ENCODE results near the gene CFL2. TPM values are rescaled to one million over a fixed set of nuclear protein-coding genes. Genes with fewer than 3 reads are reported as not detected.

Gene CFL2
- total RNA-seq, 4 donors from 2014 or later = 30.4 to 108 (median 44.9) TPM

DNA sequence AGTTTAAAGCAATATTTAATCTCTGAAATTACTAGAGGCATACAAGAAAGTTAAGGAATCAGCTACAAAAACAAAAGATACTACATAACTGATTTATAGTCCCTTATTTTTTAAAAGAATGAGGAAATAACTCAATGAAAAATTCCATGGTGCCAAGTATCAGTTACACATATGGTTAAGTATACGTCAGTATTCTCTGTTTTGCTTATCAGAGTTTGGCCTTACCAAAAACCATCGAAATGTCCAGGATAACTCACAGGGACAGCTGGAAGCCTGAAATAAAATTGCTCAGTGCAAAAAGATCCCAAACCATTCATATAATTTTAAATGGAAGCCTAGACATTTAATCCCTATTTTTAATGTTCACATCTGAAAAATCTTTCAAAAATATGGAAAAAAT lies 3.6 kb downstream of the CFL2 start:
- WGBS, 2 donors (ENCODE audit: low coverage in 1 of 2) = 52 to 63% methylated on average over 2 of the region's 2 CpGs
- no peaks in the 10 kb centered on the region for H3K36me3 ChIP-seq
- DNase-seq = no peak
- peaks cover 6 to 49% (median 16%) of the 10 kb centered on the region in 4 donors for H3K4me1 ChIP-seq
- no peak for TF ChIP-seq EP300 (IDR thresholded peaks at IDR 0.05; ENCODE audit: low read depth)
- H3K27ac ChIP-seq = peak overlapping the region; percentile 31 to 97 (median 94)
- H3K4me3 ChIP-seq = peak overlapping the region in 1 of 4 donors; percentile 11
- in situ Hi-C loops (cut with MboI; ENCODE audit: low pct_ligation_motif_present in 1 of 4, low pct_unique_long_range_greater_than_20kb in 1 of 4, low sequenced_read_pairs in 3 of 4) = loop anchor here in 1 of 4 donors (25.0 kb wide), 1 partner anchor 702 kb away; the partner anchor contains the start of gene NFKBIA
- H3K27me3 ChIP-seq = no peaks in the 10 kb centered on the region
- H3K9me3 ChIP-seq = no peaks in the 10 kb centered on the region
- intact Hi-C loops (cut with DNase I; ENCODE audit: low total_unique reads) = no loop called here

DNA sequence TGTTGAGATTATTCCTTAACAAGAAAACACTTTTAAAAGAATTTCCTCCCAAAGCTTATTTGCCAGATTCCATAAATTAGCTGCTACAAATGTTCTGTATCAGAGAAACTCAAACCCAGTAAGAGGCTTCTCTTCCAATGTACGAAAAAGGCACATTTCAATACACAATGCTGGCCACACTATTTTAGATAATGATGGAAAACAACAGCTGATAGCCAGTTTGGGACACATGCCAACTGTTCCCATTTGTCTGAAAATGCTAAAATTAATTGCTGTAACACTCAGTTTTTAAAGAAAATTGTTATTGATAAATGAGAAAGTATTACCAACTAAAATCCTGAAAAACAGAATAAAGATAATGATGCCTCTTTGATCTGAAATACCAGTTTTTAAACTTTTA lies 4.4 kb downstream of the CFL2 start:
- no peak for DNase-seq
- 25 to 52% methylated on average over 1 of the region's 1 CpG for WGBS, 2 donors (ENCODE audit: low coverage in 1 of 2)
- peak overlapping the region; percentile 31 to 97 (median 94) for H3K27ac ChIP-seq
- no peaks in the 10 kb centered on the region for H3K36me3 ChIP-seq
- intact Hi-C loops (cut with DNase I; ENCODE audit: low total_unique reads) = no loop called here
- no peaks in the 10 kb centered on the region for H3K9me3 ChIP-seq
- H3K4me3 ChIP-seq = no peak overlapping the region
- no peaks in the 10 kb centered on the region for H3K27me3 ChIP-seq
- in situ Hi-C loops (cut with MboI; ENCODE audit: low pct_ligation_motif_present in 1 of 4, low pct_unique_long_range_greater_than_20kb in 1 of 4, low sequenced_read_pairs in 3 of 4) = loop anchor here in 1 of 4 donors (25.0 kb wide), 1 partner anchor 702 kb away; the partner anchor contains the start of gene NFKBIA
- TF ChIP-seq POLR2A (IDR thresholded peaks at IDR 0.05) = no peak
- no peak for TF ChIP-seq EP300 (IDR thresholded peaks at IDR 0.05; ENCODE audit: low read depth)
- no peak for TF ChIP-seq POLR2AphosphoS5 (IDR thresholded peaks at IDR 0.05)
- TF ChIP-seq, protein P1, sequence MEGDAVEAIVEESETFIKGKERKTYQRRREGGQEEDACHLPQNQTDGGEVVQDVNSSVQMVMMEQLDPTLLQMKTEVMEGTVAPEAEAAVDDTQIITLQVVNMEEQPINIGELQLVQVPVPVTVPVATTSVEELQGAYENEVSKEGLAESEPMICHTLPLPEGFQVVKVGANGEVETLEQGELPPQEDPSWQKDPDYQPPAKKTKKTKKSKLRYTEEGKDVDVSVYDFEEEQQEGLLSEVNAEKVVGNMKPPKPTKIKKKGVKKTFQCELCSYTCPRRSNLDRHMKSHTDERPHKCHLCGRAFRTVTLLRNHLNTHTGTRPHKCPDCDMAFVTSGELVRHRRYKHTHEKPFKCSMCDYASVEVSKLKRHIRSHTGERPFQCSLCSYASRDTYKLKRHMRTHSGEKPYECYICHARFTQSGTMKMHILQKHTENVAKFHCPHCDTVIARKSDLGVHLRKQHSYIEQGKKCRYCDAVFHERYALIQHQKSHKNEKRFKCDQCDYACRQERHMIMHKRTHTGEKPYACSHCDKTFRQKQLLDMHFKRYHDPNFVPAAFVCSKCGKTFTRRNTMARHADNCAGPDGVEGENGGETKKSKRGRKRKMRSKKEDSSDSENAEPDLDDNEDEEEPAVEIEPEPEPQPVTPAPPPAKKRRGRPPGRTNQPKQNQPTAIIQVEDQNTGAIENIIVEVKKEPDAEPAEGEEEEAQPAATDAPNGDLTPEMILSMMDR (IDR thresholded peaks at IDR 0.05) = no peak
- H3K4me1 ChIP-seq = peaks cover 3 to 43% (median 15%) of the 10 kb centered on the region in 4 donors

DNA sequence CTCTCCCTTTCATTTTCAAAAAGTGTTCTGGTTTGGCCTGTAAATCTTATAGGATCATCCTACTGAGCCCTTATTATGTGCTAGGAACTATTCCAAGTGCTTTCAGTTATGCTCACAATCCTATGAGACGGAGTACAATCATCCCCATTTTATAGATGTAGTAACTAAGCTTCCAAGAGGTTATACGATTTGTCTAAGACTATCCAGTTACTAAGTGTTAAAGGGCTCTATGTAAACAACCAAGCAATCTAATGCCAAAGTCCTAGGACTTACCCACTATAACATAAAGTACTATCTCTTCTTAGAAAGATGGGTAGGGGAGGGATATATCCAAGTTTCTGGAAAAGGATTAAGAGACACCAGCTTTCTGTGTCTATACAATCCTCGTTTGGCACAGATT lies 6.7 kb downstream of the CFL2 start:
- Histone ChIP-seq H3K36me3 (no peaks in the 10 kb centered on the region), H3K9me3 (no peaks in the 10 kb centered on the region), H3K27ac (peak overlapping the region in 2 of 4 donors; percentile 49 to 94), H3K4me1 (peaks cover 0 to 31% (median 11%) of the 10 kb centered on the region in 4 donors), H3K27me3 (no peaks in the 10 kb centered on the region), H3K4me3 (no peak overlapping the region)
- WGBS, 2 donors (ENCODE audit: low coverage in 1 of 2) = 58 to 62% methylated on average over 3 of the region's 3 CpGs
- TF ChIP-seq, protein P1 (IDR thresholded peaks at IDR 0.05) = no peak
- no peak for TF ChIP-seq POLR2AphosphoS5 (IDR thresholded peaks at IDR 0.05)
- TF ChIP-seq POLR2A (IDR thresholded peaks at IDR 0.05) = no peak
- no peak for TF ChIP-seq EP300 (IDR thresholded peaks at IDR 0.05; ENCODE audit: low read depth)
- intact Hi-C loops (cut with DNase I; ENCODE audit: low total_unique reads) = no loop called here
- in situ Hi-C loops (cut with MboI; ENCODE audit: low pct_ligation_motif_present in 1 of 4, low pct_unique_long_range_greater_than_20kb in 1 of 4, low sequenced_read_pairs in 3 of 4) = loop anchor here in 1 of 4 donors (25.0 kb wide), 1 partner anchor 705 kb away; the partner anchor contains the start of gene NFKBIA
- no peak for DNase-seq

DNA sequence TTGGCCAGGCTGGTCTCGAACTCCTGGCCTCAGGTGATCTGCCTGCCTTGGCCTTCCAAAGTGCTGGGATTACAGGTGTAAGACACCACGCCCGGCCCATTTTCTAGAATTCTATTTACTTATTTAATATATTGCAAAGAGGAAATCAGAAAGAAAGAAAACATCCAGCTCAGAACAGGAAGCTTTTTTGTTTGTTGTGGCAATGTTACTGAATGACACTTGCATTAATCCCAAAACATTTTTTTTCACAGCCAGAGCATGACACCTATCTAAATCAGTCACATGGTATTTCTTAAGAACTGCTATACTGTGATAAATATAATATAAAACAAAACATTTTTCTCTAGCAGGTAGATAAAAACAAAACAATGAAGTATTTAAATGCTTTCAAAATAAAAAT lies 12.6 kb downstream of the CFL2 start:
- no peak overlapping the region for H3K27ac ChIP-seq
- in situ Hi-C loops (cut with MboI; ENCODE audit: low pct_ligation_motif_present in 1 of 4, low pct_unique_long_range_greater_than_20kb in 1 of 4, low sequenced_read_pairs in 3 of 4) = loop anchor here in 1 of 4 donors (25.0 kb wide), 1 partner anchor 710 kb away; the partner anchor contains the start of gene NFKBIA
- H3K4me1 ChIP-seq = peaks cover 0 to 11% (median 5%) of the 10 kb centered on the region in 4 donors
- WGBS, 2 donors (ENCODE audit: low coverage in 1 of 2) = 70 to 84% methylated on average over 3 of the region's 3 CpGs
- no peak overlapping the region for H3K4me3 ChIP-seq
- H3K27me3 ChIP-seq = no peaks in the 10 kb centered on the region
- no peaks in the 10 kb centered on the region for H3K36me3 ChIP-seq
- intact Hi-C loops (cut with DNase I; ENCODE audit: low total_unique reads) = no loop called here
- no peak for DNase-seq
- no peak for TF ChIP-seq EP300 (IDR thresholded peaks at IDR 0.05; ENCODE audit: low read depth)
- TF ChIP-seq, protein P1 (IDR thresholded peaks at IDR 0.05) = no peak
- no peak for TF ChIP-seq POLR2AphosphoS5 (IDR thresholded peaks at IDR 0.05)
- no peak for TF ChIP-seq POLR2A (IDR thresholded peaks at IDR 0.05)
- no peaks in the 10 kb centered on the region for H3K9me3 ChIP-seq
